DMS79 (cell line): ENCODE results near the gene DIP2C.

Experiments
- DNase-seq: peaks from one replicate; lab custom pipeline; 2025; lab: John Stamatoyannopoulos, UW

DIP2C gene

DNA sequence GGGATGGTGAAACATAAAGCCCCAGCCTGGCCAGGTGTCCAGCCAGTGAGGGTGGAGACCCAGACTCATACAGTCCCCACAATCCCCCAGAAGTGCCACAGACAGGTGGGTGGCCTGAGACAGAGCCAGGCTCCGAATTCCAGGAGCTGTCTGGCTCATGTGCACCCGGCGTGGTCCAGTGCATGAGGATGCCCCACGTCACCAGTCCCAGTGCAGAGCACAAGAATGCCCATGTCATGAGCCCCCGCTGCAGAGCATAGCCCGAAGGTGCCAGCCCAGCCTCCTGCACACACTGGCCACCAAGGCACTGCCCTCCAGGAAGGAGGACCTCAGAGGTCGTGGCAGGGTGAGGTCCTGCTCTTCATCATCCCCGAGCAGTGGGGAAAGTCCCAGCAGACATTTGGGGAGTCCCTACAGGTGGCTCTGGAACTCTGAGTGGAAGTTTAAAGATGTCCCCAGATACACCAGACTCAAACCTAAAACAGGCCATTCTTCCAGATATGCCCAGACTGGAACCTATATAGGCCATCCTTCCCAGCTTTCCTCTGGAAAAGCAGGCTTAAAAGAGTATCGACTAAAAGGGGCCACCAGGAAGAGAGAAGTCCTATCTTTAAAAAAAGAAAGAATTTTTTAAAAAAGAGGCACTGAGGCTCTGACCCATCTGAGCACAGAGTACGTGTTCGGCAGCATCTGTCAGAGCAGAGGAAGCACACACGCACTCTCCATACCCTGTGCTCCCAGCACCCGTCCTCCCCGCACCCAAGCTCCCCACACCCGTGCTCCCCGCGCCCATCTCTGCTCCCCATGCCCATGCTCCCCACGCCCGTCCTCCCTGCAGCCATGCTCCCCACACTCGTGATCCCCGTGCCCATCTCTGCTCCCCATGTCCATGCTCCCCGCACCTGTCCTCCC is 11.5 kb downstream of the DIP2C start:
- no peak for DNase-seq

DNA sequence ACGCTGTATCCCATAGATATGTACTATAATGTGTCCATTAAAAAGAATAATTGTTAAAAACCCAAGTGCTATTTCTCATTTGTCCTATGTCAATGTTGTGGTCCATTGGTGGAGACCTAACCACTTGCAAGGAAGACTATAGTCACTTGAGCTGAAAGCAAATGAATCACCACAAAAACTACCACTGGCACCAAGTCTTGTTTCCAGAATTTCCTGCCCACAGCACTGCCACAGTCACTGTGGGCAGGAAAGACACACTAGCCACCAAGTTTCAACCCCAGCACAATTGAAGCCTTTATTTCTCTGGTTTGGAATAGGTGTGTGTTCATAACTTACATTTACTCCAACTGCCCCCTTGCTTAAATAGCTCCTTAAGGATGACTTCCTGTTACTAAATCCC is 12.4 kb downstream of the DIP2C start:
- DNase-seq = no peak

DNA sequence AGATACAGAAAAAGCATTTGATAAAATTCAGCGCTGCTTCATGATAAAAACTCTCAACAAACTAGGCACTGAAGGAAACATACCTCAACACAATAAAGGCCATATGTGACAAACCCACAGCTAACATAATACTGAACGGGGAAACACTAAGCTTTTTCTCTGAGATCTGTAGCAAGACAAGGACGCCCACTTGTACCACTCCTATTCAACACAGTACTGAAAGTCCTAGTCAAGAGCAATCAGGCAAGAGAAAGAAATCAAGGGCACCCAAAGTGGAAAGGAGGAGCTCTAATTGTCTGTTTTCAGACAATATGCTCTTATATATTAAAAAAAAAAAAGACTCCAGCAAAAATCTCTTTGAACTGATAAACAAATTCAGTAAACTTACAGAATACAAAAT is 13.3 kb downstream of the DIP2C start:
- DNase-seq = no peak

DNA sequence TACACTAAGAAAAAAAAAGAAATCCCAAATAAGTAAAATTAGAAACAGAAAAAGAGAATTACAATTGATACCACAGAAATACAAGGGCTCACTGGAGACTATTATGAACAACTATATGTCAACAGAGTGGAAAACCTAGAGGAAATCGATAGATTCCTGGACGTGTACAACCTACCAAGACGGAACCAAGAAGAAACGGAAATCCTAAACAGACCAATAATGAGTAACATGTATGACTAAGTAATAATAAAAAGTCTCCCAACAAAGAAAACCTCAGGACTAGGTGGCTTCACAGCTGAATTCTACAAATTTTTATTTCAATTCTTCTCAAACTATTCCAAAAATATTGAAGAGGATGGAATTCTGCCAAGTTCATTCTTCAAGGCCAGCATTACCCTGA is 13.9 kb downstream of the DIP2C start:
- no peak for DNase-seq

DNA sequence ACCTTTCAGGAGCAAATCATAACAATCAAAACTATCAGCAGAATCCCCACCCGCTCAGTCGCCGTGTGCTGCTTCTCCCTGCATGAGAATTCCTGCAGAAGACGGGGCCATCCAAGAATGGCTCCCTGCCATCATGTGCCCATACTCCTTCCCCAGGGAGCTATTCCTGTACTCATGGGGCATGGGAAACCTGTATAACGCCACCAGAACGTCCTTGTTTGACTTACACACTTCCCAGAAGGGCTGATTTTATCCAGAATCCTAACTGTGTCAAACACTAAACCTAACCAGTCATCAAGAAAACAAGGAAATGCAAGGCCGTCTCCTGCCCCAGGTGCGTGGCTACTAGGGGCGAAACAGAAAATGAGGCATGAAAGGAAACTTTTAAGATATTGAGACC is 16.0 kb downstream of the DIP2C start:
- no peak for DNase-seq

DNA sequence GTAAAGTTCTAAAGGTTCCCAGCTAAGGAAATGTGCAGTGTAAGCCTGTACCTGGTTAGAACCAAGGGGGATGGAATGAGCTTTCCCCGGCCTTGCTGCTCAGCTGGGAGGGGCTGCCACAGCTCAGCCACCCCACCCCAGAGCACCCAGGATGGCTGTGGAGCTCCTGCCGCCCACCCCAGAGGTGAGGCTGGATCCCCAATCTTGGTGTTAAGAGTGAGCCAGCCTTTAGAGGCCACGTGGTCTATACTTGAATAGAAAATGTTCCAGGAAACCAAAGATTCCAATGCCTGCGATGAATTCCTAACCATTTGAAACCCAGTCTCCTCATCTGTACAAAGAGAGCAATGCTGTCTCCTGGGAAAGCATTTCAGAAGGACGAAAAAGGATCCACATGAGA is 16.5 kb downstream of the DIP2C start:
- DNase-seq = no peak

DNA sequence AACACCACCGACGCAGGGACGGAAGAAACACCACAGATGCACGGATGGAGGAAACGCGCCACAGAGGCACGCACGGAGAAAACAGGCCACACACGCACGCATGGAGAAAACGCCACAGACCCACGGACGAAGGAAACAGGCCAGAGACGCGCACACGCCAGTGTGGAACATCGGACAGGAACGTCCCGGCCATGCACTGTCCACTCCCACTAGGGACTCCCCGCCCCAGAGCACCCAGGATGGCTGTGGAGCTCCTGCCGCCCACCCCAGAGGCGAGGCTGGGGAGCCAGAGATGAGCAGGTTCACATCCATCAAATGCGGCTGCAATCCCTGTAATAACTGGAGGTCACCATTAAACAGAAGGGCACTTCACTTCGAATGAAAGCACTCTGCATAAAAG is 17.3 kb downstream of the DIP2C start:
- no peak for DNase-seq

DNA sequence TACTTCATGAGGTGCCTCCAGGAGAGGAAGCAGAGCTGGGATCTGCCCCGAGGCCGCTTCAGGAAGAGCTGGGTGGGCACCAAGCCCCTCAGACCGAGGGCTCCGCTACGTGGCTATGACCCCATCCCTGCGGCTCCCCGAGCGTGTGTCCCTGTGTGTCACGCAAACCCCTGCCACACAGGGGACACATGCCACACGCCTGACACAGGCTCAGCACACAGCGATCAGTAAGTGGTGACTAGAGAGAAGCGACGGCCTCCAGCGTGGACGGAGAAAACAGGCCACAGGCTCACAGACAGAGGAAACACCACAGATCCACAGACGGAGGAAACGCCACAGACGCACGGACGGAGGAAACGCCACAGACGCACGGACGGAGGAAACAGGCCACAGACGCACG is 18.5 kb downstream of the DIP2C start:
- DNase-seq = no peak

DNA sequence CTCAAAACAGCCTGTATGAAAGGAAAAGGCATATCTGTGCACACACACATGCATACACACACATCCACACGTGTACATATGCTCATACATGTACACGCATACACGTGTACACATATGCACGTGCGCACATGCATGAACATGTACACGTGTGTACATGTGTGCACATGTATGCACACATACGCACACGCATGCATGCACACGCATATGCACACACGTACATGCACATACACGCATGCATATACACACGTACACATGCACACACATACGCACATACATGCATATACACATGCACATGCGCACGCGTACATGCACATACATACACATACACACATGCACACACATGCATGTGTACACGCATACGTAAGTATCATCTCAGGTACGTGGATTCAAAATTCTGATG is 19.4 kb downstream of the DIP2C start:
- DNase-seq = no peak

DNA sequence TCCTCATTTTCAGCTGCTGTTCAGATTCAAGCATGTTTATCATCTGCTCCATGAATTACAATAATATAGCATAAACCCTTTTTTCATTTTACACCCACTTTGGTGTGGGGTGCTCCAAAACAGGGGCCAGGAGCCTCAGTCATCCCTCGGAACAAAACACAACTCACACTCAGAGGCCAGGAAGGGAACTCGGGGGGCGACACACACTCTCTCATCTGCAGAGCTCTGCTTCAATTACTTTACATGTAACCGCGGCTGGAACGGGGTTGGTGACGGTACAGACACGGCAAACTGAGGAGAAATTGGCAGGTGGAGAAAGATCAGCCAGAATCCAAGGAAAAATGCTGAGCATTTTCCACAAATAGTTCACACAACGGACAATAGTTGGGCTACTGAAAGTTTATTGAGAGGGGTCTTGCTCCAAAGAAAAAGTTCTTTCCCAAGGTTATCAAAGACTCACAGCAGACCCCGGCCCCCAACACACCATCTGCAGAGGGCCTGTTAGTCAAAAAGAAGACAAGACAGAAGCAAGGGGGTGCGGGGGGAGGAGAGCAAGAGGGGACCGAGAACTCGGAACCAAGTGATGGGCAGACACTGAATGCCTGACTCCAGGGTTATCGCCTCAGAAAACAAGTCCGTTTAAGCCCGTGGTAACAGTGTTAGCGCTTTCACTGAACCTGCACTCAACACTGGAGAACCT is 20.5 kb downstream of the DIP2C start:
- DNase-seq = no peak

DNA sequence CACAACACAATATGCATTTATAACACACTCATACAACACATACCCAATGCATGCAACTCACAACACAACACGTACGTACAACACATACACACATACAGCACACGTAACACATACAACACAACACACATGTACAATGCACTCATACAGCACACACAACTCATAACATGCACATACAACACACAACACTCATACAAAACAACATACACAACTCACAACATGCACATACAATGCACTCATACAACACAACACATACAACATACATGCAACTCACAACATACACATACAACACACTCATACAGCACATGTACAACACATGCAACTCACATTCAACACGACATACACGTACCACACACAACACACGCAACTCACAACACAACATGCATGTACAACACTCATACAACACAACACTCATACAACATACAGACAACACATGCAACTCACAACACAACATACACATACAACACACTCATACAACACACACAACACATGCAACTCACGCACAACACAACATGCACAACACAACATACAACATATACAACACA is 21.8 kb downstream of the DIP2C start:
- DNase-seq = no peak

DNA sequence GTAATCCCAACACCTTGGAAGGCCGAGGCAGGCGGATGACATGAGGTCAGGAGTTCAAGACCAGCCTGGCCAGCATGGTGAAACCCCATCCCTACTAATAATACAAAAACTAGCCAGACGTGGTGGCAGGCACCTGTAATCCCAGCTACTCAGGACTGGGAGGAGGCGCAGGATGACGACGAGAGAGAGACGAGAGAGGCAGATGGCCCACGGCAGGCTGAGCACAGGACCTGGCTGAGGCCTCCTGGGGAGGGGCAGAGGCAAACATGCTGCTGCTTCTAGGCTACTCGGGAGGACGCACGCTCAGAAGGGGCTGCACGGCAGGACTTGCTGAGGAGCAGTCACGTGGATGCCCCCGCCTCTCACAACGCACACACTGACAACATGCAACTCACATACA is 22.4 kb downstream of the DIP2C start:
- no peak for DNase-seq

DNA sequence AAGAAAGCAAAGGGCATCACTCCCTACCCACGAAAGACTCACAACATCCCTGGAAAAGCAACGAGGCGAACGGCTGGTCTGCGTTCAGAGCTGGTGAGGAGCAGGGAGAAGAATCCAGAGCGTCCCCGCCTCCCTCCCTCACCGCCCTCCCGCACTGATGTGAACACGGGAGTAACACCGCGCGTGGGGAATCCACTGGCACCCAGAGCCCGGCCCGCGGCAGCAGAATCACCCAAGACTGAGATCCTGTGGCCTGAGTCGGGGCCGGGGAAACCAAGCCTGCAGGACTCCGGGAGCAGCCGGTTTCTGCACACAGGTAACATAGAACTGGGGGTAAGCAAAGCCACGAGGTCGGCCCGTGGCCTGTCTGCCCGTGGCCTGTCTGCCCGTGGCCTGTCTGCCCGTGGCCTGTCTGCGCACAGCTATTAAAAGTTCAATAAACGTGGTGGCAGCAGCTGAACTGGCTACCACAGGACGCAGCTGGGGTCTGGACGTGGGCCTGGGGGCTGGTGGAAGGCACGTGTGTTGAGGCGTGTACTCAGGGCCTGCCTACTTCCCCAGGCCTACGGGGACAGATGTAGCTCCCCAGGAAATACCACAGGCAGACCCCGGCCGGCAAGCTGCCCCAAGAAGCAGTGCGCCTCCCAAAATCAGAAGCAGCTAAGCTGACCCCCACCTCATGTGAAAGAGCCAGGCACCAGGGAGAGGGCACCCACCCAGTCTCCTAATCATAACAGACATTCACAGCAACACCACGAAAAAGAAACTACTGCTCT is 23.0 kb downstream of the DIP2C start:
- no peak for DNase-seq

DNA sequence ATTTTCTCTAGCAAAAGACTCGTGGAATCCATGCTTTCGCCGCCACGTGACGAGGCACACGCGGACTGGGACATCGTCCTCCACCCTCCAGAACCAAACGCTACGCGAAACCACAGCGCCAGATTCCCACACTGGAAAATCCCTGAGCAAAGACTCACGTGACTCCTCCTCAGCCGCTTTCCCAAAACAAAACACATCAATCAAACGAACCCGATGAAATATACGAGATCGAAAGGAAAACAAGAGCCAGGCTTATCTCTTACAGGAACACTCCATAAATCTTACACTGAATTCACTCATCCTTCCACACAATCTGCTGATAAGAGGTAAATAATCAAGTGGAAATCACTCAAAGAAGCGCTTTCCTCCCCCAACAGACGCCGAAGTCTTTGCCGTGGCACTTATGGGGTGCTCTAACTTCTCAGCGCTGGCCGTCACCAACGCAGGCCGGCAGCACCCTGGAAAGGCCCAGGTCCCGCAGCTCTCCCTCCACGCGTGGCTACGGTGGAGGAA is 23.8 kb downstream of the DIP2C start:
- no peak for DNase-seq

DNA sequence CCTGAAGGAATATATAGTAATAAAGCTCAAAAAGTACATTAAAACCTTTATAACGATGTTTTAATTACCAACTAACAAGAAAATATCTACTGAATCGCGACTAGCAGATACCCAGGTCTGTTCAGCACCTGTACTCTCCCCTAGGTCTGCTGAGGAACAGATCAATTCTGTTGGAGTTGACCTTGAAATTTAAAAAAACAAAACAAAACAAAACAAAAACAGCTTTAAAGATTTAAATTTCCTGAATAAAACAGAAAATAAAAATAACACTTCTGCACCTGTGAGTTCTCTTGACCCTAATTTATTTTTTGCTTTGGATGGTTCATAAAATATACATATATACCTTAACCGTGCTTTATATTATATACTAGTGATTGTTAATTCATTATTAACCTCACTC is 24.6 kb downstream of the DIP2C start:
- DNase-seq = no peak

DNA sequence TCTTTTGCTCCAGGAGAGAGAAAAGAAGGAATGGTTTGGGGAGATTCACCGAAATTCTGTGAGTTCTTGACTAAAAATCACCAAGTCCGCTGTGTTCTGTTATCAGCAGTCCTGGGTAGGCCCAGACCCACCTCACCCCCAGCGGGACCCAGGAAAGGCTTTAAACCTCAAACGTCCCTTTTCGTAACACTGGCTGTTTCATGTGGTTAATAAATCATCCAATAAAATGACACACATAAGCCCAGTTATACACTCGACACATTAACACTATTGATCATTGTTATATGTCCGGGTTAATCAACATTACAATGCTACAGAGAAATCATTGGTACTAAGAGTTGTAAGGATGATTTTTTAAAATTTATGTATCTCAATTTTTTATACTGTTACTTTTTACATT is 25.2 kb downstream of the DIP2C start:
- DNase-seq = no peak

DNA sequence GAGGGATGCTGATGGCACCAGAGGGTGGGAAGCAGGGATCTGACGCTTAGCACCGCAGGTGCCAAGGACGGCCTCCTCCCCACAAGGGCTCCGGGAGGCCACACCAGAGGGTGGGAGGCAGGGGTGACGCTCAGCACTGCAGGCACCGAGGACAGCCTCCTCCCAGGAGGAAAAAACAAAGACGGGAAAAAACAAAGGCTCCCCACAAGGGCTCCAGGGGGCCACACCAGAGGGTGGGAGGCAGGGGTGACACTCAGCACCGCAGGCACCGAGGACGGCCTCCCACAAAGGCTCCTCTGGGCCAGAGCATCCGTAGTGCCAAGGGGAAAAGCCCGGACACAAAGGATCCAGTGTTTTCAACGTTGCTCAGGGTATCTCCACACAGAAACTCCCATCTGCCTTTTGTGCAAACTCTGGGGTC is 25.6 kb downstream of the DIP2C start:
- no peak for DNase-seq

DNA sequence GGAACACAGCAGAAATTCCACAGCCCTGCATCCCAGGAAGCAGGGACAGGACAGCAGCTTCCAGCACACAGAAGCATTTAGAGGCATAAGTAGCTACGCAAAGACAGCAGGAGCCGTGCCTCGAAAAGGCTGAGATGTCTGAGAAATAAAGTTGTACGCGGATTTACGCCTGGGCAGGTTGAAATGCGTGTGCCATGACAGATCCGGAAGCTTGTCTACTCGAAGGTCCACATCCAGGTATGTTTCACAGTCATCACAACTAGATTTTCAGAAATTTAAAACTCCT is 26.1 kb downstream of the DIP2C start:
- no peak for DNase-seq

DNA sequence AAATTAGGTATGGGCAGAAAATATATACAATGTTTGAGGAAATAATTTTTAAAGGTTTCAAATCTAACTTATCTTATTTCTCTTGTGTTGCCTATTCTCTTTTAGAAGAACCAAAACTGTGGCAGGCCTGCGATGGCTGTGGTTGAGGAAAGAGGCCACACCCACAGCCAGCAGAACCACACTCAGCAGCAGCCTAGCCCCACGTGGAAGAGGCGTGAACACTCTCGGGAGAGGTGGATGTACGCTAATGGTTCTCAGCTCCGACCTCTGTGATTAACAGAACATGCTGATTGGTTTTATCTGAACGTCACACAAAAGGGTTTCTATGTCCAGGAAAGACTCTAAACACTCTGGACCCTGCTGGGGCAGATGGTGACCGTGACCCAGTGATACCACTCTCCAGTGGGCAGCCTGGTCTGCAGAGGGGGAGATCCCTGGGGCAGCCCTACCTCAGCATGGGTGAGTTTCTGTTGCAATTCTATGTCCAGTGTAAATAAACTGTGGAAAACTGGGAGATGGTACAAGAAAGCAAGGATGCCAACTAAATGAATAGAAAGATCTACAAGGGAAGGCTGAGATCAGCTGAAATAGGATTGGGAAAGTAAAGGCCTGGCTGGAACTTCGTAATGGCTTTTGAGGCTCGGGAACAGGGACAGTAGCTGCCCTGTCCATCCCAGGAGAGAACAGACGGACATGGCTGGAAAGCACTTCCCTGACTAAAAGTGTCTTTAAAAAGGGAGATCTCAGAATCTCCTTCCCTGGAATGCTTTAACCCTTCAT is 26.6 kb downstream of the DIP2C start:
- DNase-seq = no peak

DNA sequence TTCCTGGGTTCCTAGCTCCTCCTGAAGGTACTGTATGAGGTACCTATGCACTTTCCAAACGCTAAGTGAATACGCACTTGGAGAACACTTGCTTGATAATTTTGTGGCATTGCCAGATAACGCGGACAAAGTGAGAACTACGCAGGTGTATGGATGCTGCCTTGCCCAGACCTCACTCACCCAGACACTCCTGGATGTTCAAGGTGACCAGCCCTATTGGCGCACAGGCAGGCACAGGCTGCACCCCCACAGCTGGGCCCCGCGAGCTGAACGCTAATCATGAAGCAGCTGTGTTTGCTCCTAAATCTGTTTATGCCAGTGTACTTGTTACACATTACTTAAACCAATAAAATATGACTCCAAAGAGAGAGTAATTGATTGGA is 27.3 kb downstream of the DIP2C start:
- no peak for DNase-seq

DNA sequence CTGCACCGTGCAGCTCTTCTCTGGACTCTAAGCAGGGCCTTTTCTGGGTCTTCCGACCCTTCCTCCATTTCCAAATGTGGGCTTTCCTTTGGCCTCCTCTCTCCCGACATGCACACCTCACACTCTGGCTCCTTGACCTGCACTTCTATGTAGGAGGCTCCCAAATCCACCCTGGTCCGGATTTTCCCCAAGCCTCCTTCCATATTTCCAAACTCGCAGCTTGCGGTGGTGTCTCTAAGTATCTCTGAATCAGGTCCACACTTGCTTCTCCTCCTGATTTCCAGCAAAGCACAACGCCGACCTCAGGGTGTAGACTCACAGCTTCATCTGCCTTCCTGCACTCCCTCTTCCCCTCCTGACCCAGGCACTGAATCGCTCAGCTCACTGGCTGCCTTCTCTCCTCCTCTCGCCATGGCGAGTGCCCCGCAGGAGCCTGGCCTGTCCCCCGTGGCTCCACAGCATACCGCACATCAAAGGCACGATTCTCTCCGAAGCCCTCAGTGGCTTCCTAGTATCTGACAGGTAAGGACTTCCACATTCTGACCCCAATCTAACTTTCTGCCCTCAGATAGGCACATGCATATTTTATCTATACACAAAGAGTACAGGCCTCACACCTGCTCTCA is 27.8 kb downstream of the DIP2C start:
- DNase-seq = no peak
